ENCODE results near the gene STXBP5.
A peak's percentile ranks its signal among the peaks of the same experiment; 100 is the strongest.

The STXBP5 gene

GRCh38 chr6:147161253-147161973 is 42.8 kb upstream of the STXBP5 start:
- Histone ChIP-seq H4K91ac (ENCODE audit: low read length) (no peak overlapping the region), H3K27me3 (ENCODE audit: control insufficient read depth in 1 of 2, insufficient read depth in 1 of 2, low read length in 2 of 2) (no peaks in the 10 kb centered on the region), H2BK15ac (ENCODE audit: low read depth, poor library complexity, severe bottlenecking) (no peak overlapping the region), H2AK5ac (ENCODE audit: low read length, severe bottlenecking) (no peak overlapping the region), H2AFZ (ENCODE audit: low read depth, low read length) (no peak overlapping the region), H3K14ac (ENCODE audit: low read length in 2 of 2) (no peak overlapping the region), H2BK12ac (ENCODE audit: low read length in 2 of 2) (no peak overlapping the region), H3K4me3 (ENCODE audit: insufficient read depth in 1 of 2, low read depth in 1 of 2, low read length in 2 of 2) (no peak overlapping the region), H3K4me1 (ENCODE audit: control insufficient read depth, insufficient read depth, low read depth, low read length) (no peaks in the 10 kb centered on the region), H2BK5ac (ENCODE audit: low read depth, low read length, poor library complexity, severe bottlenecking) (no peak overlapping the region), H3K27ac (ENCODE audit: low read length, poor library complexity, severe bottlenecking) (no peak overlapping the region), H2BK120ac (ENCODE audit: low read depth, low read length) (no peak overlapping the region), H3K79me1 (replicated peaks; ENCODE audit: low read length, poor library complexity, severe bottlenecking) (no peaks in the 10 kb centered on the region), H3K9ac (ENCODE audit: low read length) (no peak overlapping the region), H3K4me2 (ENCODE audit: low read length, poor library complexity, severe bottlenecking) (no peak overlapping the region), H3K9me3 (ENCODE audit: control insufficient read depth, low read length) (no peaks in the 10 kb centered on the region), H3K36me3 (ENCODE audit: control insufficient read depth in 1 of 2, insufficient read depth in 2 of 2, low read depth in 1 of 2, low read length in 2 of 2) (no peaks in the 10 kb centered on the region), H3K4ac (ENCODE audit: low read depth in 1 of 2, low read length in 2 of 2) (no peak overlapping the region), H3K23ac (ENCODE audit: low read length in 2 of 2) (no peak overlapping the region), H3K18ac (ENCODE audit: low read depth in 1 of 2, low read length in 2 of 2) (no peak overlapping the region), H4K8ac (ENCODE audit: low read length) (no peak overlapping the region)
- DNase-seq: no peak
- WGBS: 97% methylated on average over 3 of the region's 4 CpGs

- no peak overlapping the region for H2AFZ ChIP-seq (ENCODE audit: low read depth, low read length)
- H3K9ac ChIP-seq (ENCODE audit: low read length): no peak overlapping the region
- no peak overlapping the region for H2BK15ac ChIP-seq (ENCODE audit: low read depth, poor library complexity, severe bottlenecking)
- no peaks in the 10 kb centered on the region for H3K9me3 ChIP-seq (ENCODE audit: control insufficient read depth, low read length)
- no peak overlapping the region for H4K8ac ChIP-seq (ENCODE audit: low read length)
- H4K91ac ChIP-seq (ENCODE audit: low read length): no peak overlapping the region
- no peaks in the 10 kb centered on the region for H3K79me1 ChIP-seq (replicated peaks; ENCODE audit: low read length, poor library complexity, severe bottlenecking)
- no peaks in the 10 kb centered on the region for H3K4me1 ChIP-seq (ENCODE audit: control insufficient read depth, insufficient read depth, low read depth, low read length)
- no peak overlapping the region for H3K4ac ChIP-seq (ENCODE audit: low read depth in 1 of 2, low read length in 2 of 2)
- H3K36me3 ChIP-seq (ENCODE audit: control insufficient read depth in 1 of 2, insufficient read depth in 2 of 2, low read depth in 1 of 2, low read length in 2 of 2): no peaks in the 10 kb centered on the region
- no peak overlapping the region for H3K14ac ChIP-seq (ENCODE audit: low read length in 2 of 2)
- H3K27me3 ChIP-seq (ENCODE audit: control insufficient read depth in 1 of 2, insufficient read depth in 1 of 2, low read length in 2 of 2): no peaks in the 10 kb centered on the region
- H3K18ac ChIP-seq (ENCODE audit: low read depth in 1 of 2, low read length in 2 of 2): no peak overlapping the region
- DNase-seq: peak; percentile 77
- no peak overlapping the region for H2AK5ac ChIP-seq (ENCODE audit: low read length, severe bottlenecking)
- 78% methylated on average over 1 of the region's 4 CpGs for WGBS
- no peak overlapping the region for H2BK5ac ChIP-seq (ENCODE audit: low read depth, low read length, poor library complexity, severe bottlenecking)
- no peak overlapping the region for H2BK120ac ChIP-seq (ENCODE audit: low read depth, low read length)
- H3K23ac ChIP-seq (ENCODE audit: low read length in 2 of 2): no peak overlapping the region
- H3K27ac ChIP-seq (ENCODE audit: low read length, poor library complexity, severe bottlenecking): no peak overlapping the region
- H3K4me3 ChIP-seq (ENCODE audit: insufficient read depth in 1 of 2, low read depth in 1 of 2, low read length in 2 of 2): no peak overlapping the region
- no peak overlapping the region for H3K4me2 ChIP-seq (ENCODE audit: low read length, poor library complexity, severe bottlenecking)
- no peak overlapping the region for H2BK12ac ChIP-seq (ENCODE audit: low read length in 2 of 2)
Observed at GRCh38 chr6:147161974-147162495, 42.2 kb upstream of the STXBP5 start.

DNA sequence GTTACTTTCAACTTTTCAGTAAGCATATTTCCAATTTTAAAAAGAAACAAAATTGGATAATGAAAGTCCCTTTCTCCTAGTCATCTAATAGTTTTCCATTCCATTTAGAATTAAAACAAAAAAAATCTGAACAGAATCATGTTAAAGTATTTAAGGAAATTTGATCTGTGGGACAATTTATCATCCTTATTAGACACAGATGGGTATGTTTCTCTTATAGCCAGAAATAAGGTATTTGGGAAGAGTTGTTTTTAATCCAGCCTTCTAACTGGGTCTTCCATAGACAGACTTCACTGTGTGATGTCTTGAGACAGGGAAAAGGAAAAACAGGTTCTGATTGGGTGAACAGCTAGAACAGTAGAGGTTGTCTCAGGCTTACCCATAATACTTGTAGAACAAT is 39.5 kb upstream of the STXBP5 start:
- no peak for DNase-seq
- no peak overlapping the region for H3K27ac ChIP-seq (ENCODE audit: low read length, poor library complexity, severe bottlenecking)
- H3K79me1 ChIP-seq (replicated peaks; ENCODE audit: low read length, poor library complexity, severe bottlenecking): no peaks in the 10 kb centered on the region
- H3K23ac ChIP-seq (ENCODE audit: low read length in 2 of 2): no peak overlapping the region
- H4K8ac ChIP-seq (ENCODE audit: low read length): no peak overlapping the region
- no peak overlapping the region for H3K9ac ChIP-seq (ENCODE audit: low read length)
- H2BK15ac ChIP-seq (ENCODE audit: low read depth, poor library complexity, severe bottlenecking): no peak overlapping the region
- no peak overlapping the region for H3K4me2 ChIP-seq (ENCODE audit: low read length, poor library complexity, severe bottlenecking)
- H3K18ac ChIP-seq (ENCODE audit: low read depth in 1 of 2, low read length in 2 of 2): no peak overlapping the region
- no peak overlapping the region for H3K4me3 ChIP-seq (ENCODE audit: insufficient read depth in 1 of 2, low read depth in 1 of 2, low read length in 2 of 2)
- no peak overlapping the region for H2AK5ac ChIP-seq (ENCODE audit: low read length, severe bottlenecking)
- H3K9me3 ChIP-seq (ENCODE audit: control insufficient read depth, low read length): no peaks in the 10 kb centered on the region
- no peak overlapping the region for H2BK5ac ChIP-seq (ENCODE audit: low read depth, low read length, poor library complexity, severe bottlenecking)
- H2AFZ ChIP-seq (ENCODE audit: low read depth, low read length): no peak overlapping the region
- H2BK120ac ChIP-seq (ENCODE audit: low read depth, low read length): no peak overlapping the region
- H3K14ac ChIP-seq (ENCODE audit: low read length in 2 of 2): no peak overlapping the region
- no peaks in the 10 kb centered on the region for H3K36me3 ChIP-seq (ENCODE audit: control insufficient read depth in 1 of 2, insufficient read depth in 2 of 2, low read depth in 1 of 2, low read length in 2 of 2)
- H3K4me1 ChIP-seq (ENCODE audit: control insufficient read depth, insufficient read depth, low read depth, low read length): no peaks in the 10 kb centered on the region
- no peaks in the 10 kb centered on the region for H3K27me3 ChIP-seq (ENCODE audit: control insufficient read depth in 1 of 2, insufficient read depth in 1 of 2, low read length in 2 of 2)
- no peak overlapping the region for H4K91ac ChIP-seq (ENCODE audit: low read length)
- H2BK12ac ChIP-seq (ENCODE audit: low read length in 2 of 2): no peak overlapping the region
- no peak overlapping the region for H3K4ac ChIP-seq (ENCODE audit: low read depth in 1 of 2, low read length in 2 of 2)

GRCh38 chr6:147166360-147166944 is 37.8 kb upstream of the STXBP5 start:
- H3K4me2 ChIP-seq (ENCODE audit: low read length, poor library complexity, severe bottlenecking): no peak overlapping the region
- no peak overlapping the region for H2BK12ac ChIP-seq (ENCODE audit: low read length in 2 of 2)
- no peak overlapping the region for H3K4me3 ChIP-seq (ENCODE audit: insufficient read depth in 1 of 2, low read depth in 1 of 2, low read length in 2 of 2)
- no peak overlapping the region for H3K27ac ChIP-seq (ENCODE audit: low read length, poor library complexity, severe bottlenecking)
- H2BK120ac ChIP-seq (ENCODE audit: low read depth, low read length): no peak overlapping the region
- 63% methylated on average over 2 of the region's 2 CpGs for WGBS
- H3K9ac ChIP-seq (ENCODE audit: low read length): no peak overlapping the region
- no peak overlapping the region for H3K18ac ChIP-seq (ENCODE audit: low read depth in 1 of 2, low read length in 2 of 2)
- H3K4me1 ChIP-seq (ENCODE audit: control insufficient read depth, insufficient read depth, low read depth, low read length): no peaks in the 10 kb centered on the region
- H3K36me3 ChIP-seq (ENCODE audit: control insufficient read depth in 1 of 2, insufficient read depth in 2 of 2, low read depth in 1 of 2, low read length in 2 of 2): no peaks in the 10 kb centered on the region
- no peaks in the 10 kb centered on the region for H3K27me3 ChIP-seq (ENCODE audit: control insufficient read depth in 1 of 2, insufficient read depth in 1 of 2, low read length in 2 of 2)
- no peaks in the 10 kb centered on the region for H3K9me3 ChIP-seq (ENCODE audit: control insufficient read depth, low read length)
- no peak overlapping the region for H2AK5ac ChIP-seq (ENCODE audit: low read length, severe bottlenecking)
- no peak overlapping the region for H4K8ac ChIP-seq (ENCODE audit: low read length)
- H2AFZ ChIP-seq (ENCODE audit: low read depth, low read length): peak overlapping the region; percentile 46
- H3K79me1 ChIP-seq (replicated peaks; ENCODE audit: low read length, poor library complexity, severe bottlenecking): no peaks in the 10 kb centered on the region
- no peak overlapping the region for H2BK5ac ChIP-seq (ENCODE audit: low read depth, low read length, poor library complexity, severe bottlenecking)
- peak; percentile 30 for DNase-seq
- H3K4ac ChIP-seq (ENCODE audit: low read depth in 1 of 2, low read length in 2 of 2): no peak overlapping the region
- no peak overlapping the region for H2BK15ac ChIP-seq (ENCODE audit: low read depth, poor library complexity, severe bottlenecking)
- no peak overlapping the region for H3K14ac ChIP-seq (ENCODE audit: low read length in 2 of 2)
- no peak overlapping the region for H4K91ac ChIP-seq (ENCODE audit: low read length)
- no peak overlapping the region for H3K23ac ChIP-seq (ENCODE audit: low read length in 2 of 2)
